ENCODE measurements around the gene STARD13. TPM values are rescaled to one million over a fixed set of nuclear protein-coding genes. Genes with fewer than 3 reads are reported as not detected.

STARD13 gene
- total and polyA plus RNA-seq, 8 donors = 21.9 to 43.6 (median 24.6) TPM

GRCh38 chr13:33322965-33323668 is 37.6 kb upstream of the STARD13 start:
- Histone ChIP-seq H3K9me3 (no peaks in the 10 kb centered on the region), H3K27me3 (no peaks in the 10 kb centered on the region), H3K4me1 (peaks cover 0 to 16% of the 10 kb centered on the region in 2 donors), H3K27ac (peak overlapping the region in 1 of 2 donors; percentile 45), H3K36me3 (no peaks in the 10 kb centered on the region), H3K4me3 (no peak overlapping the region)
- ATAC-seq (no peak), DNase-seq (no peak)
- TF ChIP-seq CTCF (IDR thresholded peaks at IDR 0.05) = no peak
- intact Hi-C loops (cut with DNase I) = no loop called here

GRCh38 chr13:33322543-33322809 is 36.9 kb upstream of the STARD13 start:
- ATAC-seq (no peak), DNase-seq (peak in 1 of 4 donors; percentile 61)
- intact Hi-C loops (cut with DNase I) = no loop called here

GRCh38 chr13:33321686-33322542 is 36.4 kb upstream of the STARD13 start:
- peak overlapping the region in 1 of 2 donors; percentile 45 for H3K27ac ChIP-seq
- peaks cover 0 to 16% of the 10 kb centered on the region in 2 donors for H3K4me1 ChIP-seq
- no peak overlapping the region for H3K4me3 ChIP-seq
- H3K36me3 ChIP-seq = no peaks in the 10 kb centered on the region
- TF ChIP-seq CTCF (IDR thresholded peaks at IDR 0.05) = no peak
- ATAC-seq (no peak), DNase-seq (no peak)
- intact Hi-C loops (cut with DNase I) = no loop called here
- H3K27me3 ChIP-seq = no peaks in the 10 kb centered on the region
- H3K9me3 ChIP-seq = no peaks in the 10 kb centered on the region

More at GRCh38 chr13:33322543-33322809, 36.9 kb upstream of the STARD13 start:
- H3K27me3 ChIP-seq = no peaks in the 10 kb centered on the region
- H3K36me3 ChIP-seq = no peaks in the 10 kb centered on the region
- no peaks in the 10 kb centered on the region for H3K9me3 ChIP-seq
- peaks cover 0 to 16% of the 10 kb centered on the region in 2 donors for H3K4me1 ChIP-seq
- no peak for TF ChIP-seq CTCF (IDR thresholded peaks at IDR 0.05)
- H3K27ac ChIP-seq = peak overlapping the region in 1 of 2 donors; percentile 45
- no peak overlapping the region for H3K4me3 ChIP-seq

GRCh38 chr13:33319859-33320258 is 34.3 kb upstream of the STARD13 start:
- TF ChIP-seq CTCF (IDR thresholded peaks at IDR 0.05) = no peak
- H3K27me3 ChIP-seq = no peaks in the 10 kb centered on the region
- peaks cover 0 to 8% of the 10 kb centered on the region in 2 donors for H3K4me1 ChIP-seq
- DNase-seq (no peak), ATAC-seq (no peak)
- intact Hi-C loops (cut with DNase I) = no loop called here
- no peak overlapping the region for H3K27ac ChIP-seq
- H3K4me3 ChIP-seq = no peak overlapping the region
- H3K9me3 ChIP-seq = no peaks in the 10 kb centered on the region
- no peaks in the 10 kb centered on the region for H3K36me3 ChIP-seq

GRCh38 chr13:33318744-33319143 is 33.2 kb upstream of the STARD13 start:
- no peaks in the 10 kb centered on the region for H3K9me3 ChIP-seq
- H3K27me3 ChIP-seq = no peaks in the 10 kb centered on the region
- no peaks in the 10 kb centered on the region for H3K4me1 ChIP-seq
- no peak overlapping the region for H3K27ac ChIP-seq
- intact Hi-C loops (cut with DNase I) = no loop called here
- DNase-seq (no peak), ATAC-seq (no peak)
- H3K36me3 ChIP-seq = no peaks in the 10 kb centered on the region
- no peak overlapping the region for H3K4me3 ChIP-seq
- TF ChIP-seq CTCF (IDR thresholded peaks at IDR 0.05) = no peak

Data from left lung (tissue), 10 donors.